Left forelimb (tissue), 1 donor: ENCODE data around the gene SPATA19.
A peak's percentile ranks its signal among the peaks of the same experiment; 100 is the strongest.
"Not testable (repeated sequence)": the region's sequence is repeated elsewhere in the genome, so short reads cannot be mapped to it uniquely, and the experiment has no call there.

Experiments used
- DNase-seq: peaks from one replicate; pipeline ENCODE4 v3.0.0-alpha.2; 2018; ENCODE audit warnings: low spot score

The SPATA19 gene

DNA sequence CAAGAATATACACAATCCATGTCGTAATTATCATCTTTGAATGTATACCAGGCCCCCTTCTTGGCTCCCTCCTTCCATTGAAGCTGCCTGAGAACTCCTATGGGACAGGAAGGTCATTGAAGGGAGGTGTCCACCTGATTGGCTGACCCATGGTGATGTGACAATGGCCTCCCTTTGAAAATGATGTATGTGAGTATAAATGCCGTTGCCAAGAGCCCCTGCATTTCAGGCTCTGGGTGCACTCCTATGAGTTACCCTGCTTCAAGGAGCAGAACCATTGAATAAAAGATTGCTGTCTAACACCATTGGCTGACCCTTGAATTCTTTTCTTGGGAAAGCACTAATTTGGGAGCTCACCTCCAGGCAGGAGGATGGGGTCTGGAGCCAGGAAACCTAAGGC, at the start of gene SPATA19:
TSS of gene SPATA19 (minus strand) at position 101 of the 400 bp plus-strand sequence. CDS start at position 34, 67 bp downstream.
- DNase-seq, result no peak

DNA sequence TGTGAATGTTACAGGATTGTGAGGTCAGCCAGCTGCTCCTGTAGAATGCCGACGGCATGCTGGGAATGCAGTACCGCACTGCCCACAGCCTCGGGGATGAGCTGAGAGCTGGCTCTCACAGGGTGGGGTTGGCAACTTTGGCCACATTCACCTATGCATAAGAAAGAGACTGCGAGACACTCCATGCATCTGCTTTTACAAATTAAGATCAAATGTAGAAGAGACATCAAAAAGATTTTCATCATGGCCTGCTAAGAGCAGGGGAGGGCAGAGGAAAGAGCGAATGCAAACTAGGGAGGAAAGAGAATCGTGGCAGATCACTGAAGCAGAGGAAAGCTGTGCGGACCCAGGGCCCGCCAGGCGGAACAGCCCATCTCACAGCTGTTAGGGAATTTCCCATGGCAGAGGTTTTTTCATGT, 49.8 kb upstream of the SPATA19 start:
- DNase-seq, result no peak

- DNase-seq, result no peak
Measured at GRCh38 chr11:133893381-133893780, 48.1 kb upstream of the SPATA19 start.

- no peak for DNase-seq
Measured at GRCh38 chr11:133892584-133893380, 47.5 kb upstream of the SPATA19 start.

GRCh38 chr11:133892126-133892525, 46.8 kb upstream of the SPATA19 start:
- DNase-seq, result no peak

DNA sequence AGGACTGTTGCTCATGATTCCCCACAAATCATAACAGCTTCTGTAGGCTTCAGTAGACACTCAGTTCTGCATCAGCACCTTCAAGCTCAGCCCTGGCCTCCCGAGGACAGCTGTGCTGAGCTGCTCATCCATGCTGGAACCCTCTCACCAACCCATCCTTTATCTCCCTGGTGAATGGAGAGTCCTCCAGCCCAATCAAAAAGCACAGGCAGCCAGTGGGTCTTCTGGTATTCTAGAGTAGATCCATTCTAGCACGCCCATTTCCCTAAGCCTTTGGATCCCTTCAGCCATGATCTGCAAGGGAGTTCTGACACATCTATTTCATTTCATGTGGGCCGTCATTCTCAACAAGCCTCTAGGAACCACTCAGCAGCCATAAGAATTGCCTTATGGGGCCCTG, 44.6 kb upstream of the SPATA19 start:
- no peak for DNase-seq

DNA sequence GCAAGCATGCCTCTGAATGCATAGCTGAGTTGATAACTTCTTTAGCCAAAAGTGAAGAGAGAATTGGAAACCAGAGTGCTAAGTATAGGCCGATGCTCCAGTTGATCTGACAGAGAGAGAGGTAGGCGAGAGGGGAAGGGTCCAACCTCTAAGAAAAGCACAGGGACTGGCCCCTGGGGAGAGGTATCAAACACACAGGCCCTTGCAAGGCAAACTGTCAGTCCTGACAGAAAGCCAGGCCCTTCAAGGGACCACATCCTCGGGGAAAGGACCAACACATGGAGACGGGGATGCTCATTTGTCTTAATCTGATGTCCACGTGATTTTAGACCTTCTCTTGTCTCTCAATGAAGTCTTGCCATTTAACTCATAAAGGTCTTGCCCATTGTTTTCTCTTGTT, 43.9 kb upstream of the SPATA19 start:
- no peak for DNase-seq

DNA sequence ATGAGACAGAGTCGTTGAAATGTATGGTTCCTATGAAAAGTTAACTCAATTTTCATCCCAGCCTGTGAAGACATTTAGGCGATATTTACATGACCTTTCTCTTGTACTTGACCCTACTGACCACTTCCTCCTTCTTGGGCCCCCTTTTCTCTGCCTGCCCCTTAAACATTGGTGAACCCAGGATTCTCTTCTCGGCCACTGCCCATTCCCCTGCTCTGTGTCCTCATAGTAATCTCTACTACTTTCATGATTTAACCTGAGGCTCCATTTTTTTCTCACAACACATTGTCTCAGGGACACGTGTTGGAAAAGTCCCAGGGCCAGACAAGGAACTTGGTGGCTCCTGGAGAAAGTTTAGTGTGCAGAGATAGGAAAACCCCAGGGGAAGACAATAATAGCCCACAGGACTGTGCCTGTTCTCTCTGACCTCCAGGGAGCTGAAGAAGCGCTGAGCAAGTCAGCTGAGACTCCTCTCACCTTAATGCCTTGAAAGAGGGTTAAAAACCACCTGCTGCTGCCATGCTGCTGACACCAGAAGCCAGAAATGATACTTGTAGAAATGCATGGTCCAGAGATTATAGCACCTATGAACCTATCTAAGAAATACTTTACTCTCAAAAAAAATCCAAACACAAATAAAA, 42.5 kb upstream of the SPATA19 start:
- DNase-seq, result no peak

DNA sequence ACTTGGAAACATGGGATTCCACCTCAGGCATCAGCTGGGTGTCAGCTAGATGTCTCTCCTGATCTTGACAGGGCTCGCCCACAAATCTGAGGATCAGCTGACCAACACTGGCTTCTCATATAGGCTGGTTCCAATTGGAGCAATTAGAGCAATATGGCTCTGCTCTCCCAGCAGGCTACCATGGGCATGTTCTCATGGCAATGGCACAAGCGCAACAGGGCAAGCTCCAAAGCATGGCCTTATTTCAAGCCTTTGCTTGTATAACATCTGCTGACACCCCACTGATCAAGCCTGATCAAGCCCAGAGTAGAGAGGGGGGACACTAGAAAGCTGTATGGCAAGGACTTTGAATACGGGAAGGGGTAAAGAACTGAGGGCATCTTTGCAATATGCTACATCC, 40.7 kb upstream of the SPATA19 start:
- no peak for DNase-seq

DNA sequence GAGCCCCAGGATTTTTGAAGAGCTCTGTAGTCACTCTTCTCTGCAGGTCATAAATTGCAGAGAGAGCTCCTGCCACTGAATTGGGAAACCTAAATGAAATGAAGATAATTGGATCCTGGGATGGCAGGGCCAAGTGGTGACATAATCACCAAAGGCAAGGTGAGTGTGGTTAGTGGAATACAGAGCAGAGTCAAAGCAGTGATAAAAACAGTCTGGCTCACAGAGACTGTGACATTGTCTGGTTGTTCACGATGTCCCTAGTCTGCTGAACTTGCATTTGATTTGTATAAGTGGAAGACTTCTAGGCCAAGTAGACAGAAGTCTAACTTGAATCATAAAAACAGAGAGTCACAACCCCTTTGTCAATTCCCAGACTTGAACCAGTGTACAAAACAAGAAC, 26.8 kb upstream of the SPATA19 start:
- no peak for DNase-seq

DNA sequence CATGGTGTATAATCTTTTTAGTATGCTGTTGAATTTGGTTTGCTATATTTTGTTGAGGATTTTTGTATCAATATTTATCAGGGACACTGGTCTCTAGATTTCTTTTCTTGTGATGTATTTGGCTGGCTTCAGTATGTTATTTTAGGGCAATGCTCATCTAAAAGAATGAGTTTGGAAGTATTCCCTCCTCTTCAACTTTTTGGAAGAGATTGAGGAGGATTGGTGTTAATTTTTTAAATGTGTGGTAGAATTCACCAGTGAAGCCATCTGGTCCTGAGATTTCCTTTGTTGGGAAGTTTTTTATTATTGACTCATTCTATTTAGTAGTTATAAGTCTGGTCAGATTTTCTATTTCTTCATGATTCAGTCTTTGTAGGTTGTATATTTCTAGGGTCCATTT, 22.1 kb upstream of the SPATA19 start:
- no peak for DNase-seq

- DNase-seq, result no peak
Measured at GRCh38 chr11:133865466-133865865, 20.2 kb upstream of the SPATA19 start.

DNA sequence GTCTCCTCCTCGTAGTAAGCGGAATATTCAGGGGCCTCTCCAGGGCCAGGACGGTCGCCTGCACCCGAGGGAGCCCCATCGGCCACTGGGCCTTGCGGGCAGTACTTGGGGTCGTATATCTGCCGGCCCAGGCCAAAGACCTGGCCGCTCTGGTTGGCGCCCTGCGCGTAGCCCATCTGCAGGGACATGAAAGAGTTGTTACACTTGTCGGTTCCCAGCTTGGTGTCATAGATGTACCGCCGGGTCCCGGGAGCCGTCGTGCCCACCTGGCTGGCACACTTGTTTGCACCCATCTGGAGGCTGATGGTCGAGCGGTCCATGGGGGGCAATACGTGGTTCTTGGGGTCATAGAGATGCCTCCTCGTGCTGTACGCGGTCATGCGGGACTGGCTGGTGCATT, 19.4 kb upstream of the SPATA19 start:
- DNase-seq, result no peak

GRCh38 chr11:133860151-133860550, 14.8 kb upstream of the SPATA19 start:
- DNase-seq, result no peak

- DNase-seq, result not testable (repeated sequence)
Measured at GRCh38 chr11:133854330-133854960, 9.1 kb upstream of the SPATA19 start.

- DNase-seq, result no peak
Measured at GRCh38 chr11:133844217-133844616, 1.1 kb downstream of the SPATA19 start.

GRCh38 chr11:133843454-133843987, 1.8 kb downstream of the SPATA19 start:
- peak; percentile 23 for DNase-seq

- no peak for DNase-seq
Measured at GRCh38 chr11:133842730-133843129, 2.6 kb downstream of the SPATA19 start.

- peak; percentile 33 for DNase-seq
Measured at GRCh38 chr11:133842053-133842452, 3.3 kb downstream of the SPATA19 start.

DNA sequence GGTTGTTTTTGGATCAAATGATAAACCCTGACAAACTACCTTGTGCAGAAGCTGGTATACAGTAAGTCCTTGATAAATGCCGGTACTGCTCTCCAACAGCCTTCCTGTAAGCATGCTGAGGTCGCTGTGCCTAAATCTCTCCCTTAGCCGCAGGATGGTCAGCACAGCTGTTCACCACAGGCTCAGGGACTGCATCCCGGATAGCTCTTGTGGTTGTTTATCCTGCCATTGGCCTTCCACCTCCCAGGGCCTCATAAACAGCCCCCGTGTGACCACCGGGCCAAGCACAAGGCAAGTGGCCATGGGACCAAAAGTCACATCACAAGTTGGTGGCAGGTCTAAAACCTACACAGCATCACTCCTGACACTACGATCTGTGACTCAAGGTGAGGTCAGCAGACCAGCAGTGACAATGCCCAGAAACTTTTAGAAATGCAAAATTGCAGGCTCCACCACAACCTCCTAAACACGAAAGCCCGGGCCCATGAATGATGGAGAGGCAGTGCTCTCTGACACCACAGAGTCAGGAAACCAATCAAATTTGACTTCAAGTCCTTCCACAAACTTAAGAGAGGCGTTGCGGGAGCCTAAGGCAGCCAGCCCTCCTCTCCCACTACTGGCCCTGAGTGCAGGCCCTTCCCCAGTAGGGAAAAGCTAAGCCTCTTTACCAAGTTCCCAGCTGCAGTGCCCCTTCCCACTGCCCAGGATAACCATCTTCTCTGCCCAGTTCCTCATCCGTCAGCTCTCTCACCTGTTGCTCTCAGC, 3.9 kb downstream of the SPATA19 start:
- DNase-seq, result peak; percentile 25

DNA sequence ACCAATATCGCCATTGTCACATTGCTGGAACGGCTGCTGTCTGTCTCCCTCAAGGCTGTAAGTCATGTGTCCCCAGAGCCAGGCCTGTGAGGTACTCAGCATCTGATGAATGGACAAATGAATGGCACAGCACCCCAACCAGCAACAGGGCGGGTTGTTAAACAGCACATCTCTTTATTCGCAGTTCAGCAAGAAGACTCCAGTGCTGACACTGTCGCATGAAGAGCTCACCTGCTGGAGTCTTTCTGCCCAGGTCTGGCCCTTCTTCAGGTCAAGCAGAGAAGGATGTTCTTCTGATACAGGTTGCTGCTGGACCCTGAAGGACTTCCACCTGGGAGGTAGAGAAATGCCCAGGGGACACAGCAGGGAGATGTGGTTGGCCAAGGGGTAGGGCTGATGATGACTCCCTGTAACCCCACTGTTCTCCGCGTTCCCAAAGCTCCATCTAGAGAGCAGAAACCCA, 4.8 kb downstream of the SPATA19 start:
- peak; percentile 41 for DNase-seq
